CD4-positive, alpha-beta T cell (primary cell): ENCODE measurements around the gene PDGFRB. TPM values are rescaled to one million over a fixed set of nuclear protein-coding genes. Genes with fewer than 3 reads are reported as not detected.

Experiments used
- ATAC-seq: fragments of 200-7000 bp; cut with Tn5 transposase; one replicate; pipeline ENCODE4 v1.10.0; 2022; ENCODE audit warnings: mild to moderate bottlenecking; ENCODE audit not compliant: poor library complexity
- CTCF ChIA-PET: fragments of 350-600 bp; sonication (Branson Sonifier 250); formaldehyde crosslinking; loops from one replicate; lab custom pipeline; 2021; ENCODE audit warnings: antibody characterized with exemption, inconsistent platforms; lab: Charles Lee
- POLR2A ChIA-PET: fragments of 350-600 bp; sonication (Branson Sonifier 250); formaldehyde crosslinking; loops from one replicate; lab custom pipeline; 2021; ENCODE audit warnings: antibody characterized with exemption, inconsistent platforms; lab: Charles Lee
- DNase-seq, 14 experiments: peaks; one replicate each; pipeline ENCODE4 v3.0.0-alpha.2; 2013 to 2020; ENCODE audit warnings: mixed read lengths in 2 of 14
- H3K27ac ChIP-seq, 2 donors: one replicate each; pipeline versions ENCODE4 v1.5.1 to v1.7.0; 2013; ENCODE audit warnings: low read length in 2 of 2, low read depth in 1 of 2, mild to moderate bottlenecking in 1 of 2
- H3K27me3 ChIP-seq, 2 experiments: 1 replicate in 1 of 2; 2 replicates in 1 of 2; pipeline versions ENCODE4 v1.6.1 to v1.7.0; 2013; ENCODE audit warnings: low read length in 2 of 2, control low read depth in 1 of 2, mild to moderate bottlenecking in 1 of 2, moderate library complexity in 1 of 2; ENCODE audit not compliant: insufficient read depth in 2 of 2, control insufficient read depth in 1 of 2
- H3K36me3 ChIP-seq: one replicate; pipeline ENCODE4 v1.6.1; 2013; ENCODE audit warnings: low read length, control low read depth; ENCODE audit not compliant: insufficient read depth
- H3K4me1 ChIP-seq: one replicate; pipeline ENCODE4 v1.6.1; 2013; ENCODE audit warnings: low read length, control low read depth; ENCODE audit not compliant: insufficient read depth
- H3K4me3 ChIP-seq: one replicate; pipeline ENCODE4 v1.5.1; 2013; ENCODE audit warnings: mild to moderate bottlenecking, low read length, moderate library complexity
- H3K9me3 ChIP-seq, 2 experiments: 1 replicate in 1 of 2; 2 replicates in 1 of 2; pipeline versions ENCODE4 v1.6.1 to v1.7.0; 2013; ENCODE audit warnings: low read length in 2 of 2, mild to moderate bottlenecking in 2 of 2, control low read depth in 1 of 2, moderate library complexity in 1 of 2; ENCODE audit not compliant: control insufficient read depth in 1 of 2, insufficient read depth in 1 of 2
- H3K27ac Mint-ChIP-seq: one replicate; pipeline ENCODE4 v1.8.0; 2020; ENCODE audit warnings: mixed read lengths
- H3K27me3 Mint-ChIP-seq: one replicate; pipeline ENCODE4 v1.8.0; 2021; ENCODE audit warnings: mixed read lengths
- H3K36me3 Mint-ChIP-seq: one replicate; pipeline ENCODE4 v1.8.0; 2021; ENCODE audit warnings: low read depth, mixed read lengths
- H3K4me1 Mint-ChIP-seq: one replicate; pipeline ENCODE4 v1.8.0; 2021; ENCODE audit warnings: low read depth, mixed read lengths
- H3K4me3 Mint-ChIP-seq: one replicate; pipeline ENCODE4 v1.8.0; 2020; ENCODE audit warnings: mild to moderate bottlenecking, mixed read lengths
- H3K9me3 Mint-ChIP-seq: one replicate; pipeline ENCODE4 v1.8.0; 2020; ENCODE audit warnings: mixed read lengths
- intact Hi-C, 2 experiments: fragments of 100-400 bp; cut with DNase I in 1 of 2; cut with micrococcal nuclease in 1 of 2; formaldehyde crosslinking; loops; one replicate each; pipeline versions ENCODE4 v1.15.1 to v1.9.0; 2023 to 2025; cut with DNase I, micrococcal nuclease
- total RNA-seq, 174 experiments: library from RNA in 2 of 174; stranded (reverse) in 2 of 174; gene quantifications; one replicate each; pipeline ENCODE4 v1.2.3 and lab custom pipeline; 2021 to 2026
- TF ChIP-seq, protein P1 (sequence below): fragments of 200-600 bp; IDR thresholded peaks from one replicate; pipeline ENCODE4 v1.8.0; 2022; ENCODE audit warnings: antibody characterized with exemption, mild to moderate bottlenecking

The PDGFRB gene
- total RNA-seq, 2 experiments from 2014 or later = not detected

DNA sequence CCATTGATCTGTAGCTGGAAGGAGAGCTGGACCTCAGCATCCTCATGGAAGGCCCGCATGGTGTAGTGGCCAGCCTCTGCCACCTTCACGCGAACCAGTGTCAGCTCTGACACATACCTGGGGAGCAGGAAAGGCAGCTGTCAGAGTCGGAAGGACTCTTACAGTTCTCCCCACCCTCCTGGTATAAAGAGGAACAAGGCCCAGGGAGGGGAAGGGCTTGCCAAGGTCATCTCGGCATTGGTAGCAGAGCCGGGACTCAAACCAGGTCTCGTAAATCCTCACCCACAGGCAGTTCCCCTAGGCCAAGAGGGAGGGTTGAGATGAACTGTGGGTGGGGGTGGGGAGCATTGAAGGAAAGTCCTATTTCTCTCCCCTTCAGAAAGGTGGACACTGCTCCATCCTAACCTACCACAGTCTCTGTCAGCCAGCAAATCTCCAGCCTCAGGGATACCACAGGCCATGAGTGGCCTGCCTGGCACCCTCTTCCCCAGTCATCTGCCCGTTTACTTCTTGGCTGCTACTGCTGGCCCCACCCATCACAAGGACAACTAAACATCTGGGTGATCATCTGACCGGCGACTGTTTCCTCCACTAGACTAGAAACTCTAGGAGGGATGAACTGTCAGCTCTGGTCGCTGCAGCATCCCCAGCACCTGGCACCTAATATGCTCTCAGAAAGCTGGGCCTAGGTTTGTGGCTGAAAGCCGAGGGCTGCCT lies 23.5 kb downstream of the PDGFRB start:
- H3K36me3 Mint-ChIP-seq = no peaks in the 10 kb centered on the region
- DNase-seq (peak in 1 of 14 experiments; percentile 13), ATAC-seq (no peak)
- H3K27me3 Mint-ChIP-seq = no peaks in the 10 kb centered on the region
- intact Hi-C loops = loop anchor here in 1 of 2 experiments (2.0 kb wide), 1 partner anchor 85 kb away; no protein-coding TSS in a partner anchor
- Histone ChIP-seq H3K27me3 (no peaks in the 10 kb centered on the region), H3K4me3 (no peak overlapping the region), H3K4me1 (peaks cover 4% of the 10 kb centered on the region), H3K36me3 (no peaks in the 10 kb centered on the region), H3K9me3 (no peaks in the 10 kb centered on the region), H3K27ac (no peak overlapping the region)
- no peaks in the 10 kb centered on the region for H3K9me3 Mint-ChIP-seq
- TF ChIP-seq, protein P1, sequence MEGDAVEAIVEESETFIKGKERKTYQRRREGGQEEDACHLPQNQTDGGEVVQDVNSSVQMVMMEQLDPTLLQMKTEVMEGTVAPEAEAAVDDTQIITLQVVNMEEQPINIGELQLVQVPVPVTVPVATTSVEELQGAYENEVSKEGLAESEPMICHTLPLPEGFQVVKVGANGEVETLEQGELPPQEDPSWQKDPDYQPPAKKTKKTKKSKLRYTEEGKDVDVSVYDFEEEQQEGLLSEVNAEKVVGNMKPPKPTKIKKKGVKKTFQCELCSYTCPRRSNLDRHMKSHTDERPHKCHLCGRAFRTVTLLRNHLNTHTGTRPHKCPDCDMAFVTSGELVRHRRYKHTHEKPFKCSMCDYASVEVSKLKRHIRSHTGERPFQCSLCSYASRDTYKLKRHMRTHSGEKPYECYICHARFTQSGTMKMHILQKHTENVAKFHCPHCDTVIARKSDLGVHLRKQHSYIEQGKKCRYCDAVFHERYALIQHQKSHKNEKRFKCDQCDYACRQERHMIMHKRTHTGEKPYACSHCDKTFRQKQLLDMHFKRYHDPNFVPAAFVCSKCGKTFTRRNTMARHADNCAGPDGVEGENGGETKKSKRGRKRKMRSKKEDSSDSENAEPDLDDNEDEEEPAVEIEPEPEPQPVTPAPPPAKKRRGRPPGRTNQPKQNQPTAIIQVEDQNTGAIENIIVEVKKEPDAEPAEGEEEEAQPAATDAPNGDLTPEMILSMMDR = no peak
- H3K4me3 Mint-ChIP-seq = no peak overlapping the region
- ChIA-PET POLR2A (no interaction called here), CTCF (no interaction called here)
- H3K4me1 Mint-ChIP-seq = no peaks in the 10 kb centered on the region
- H3K27ac Mint-ChIP-seq = no peak overlapping the region

DNA sequence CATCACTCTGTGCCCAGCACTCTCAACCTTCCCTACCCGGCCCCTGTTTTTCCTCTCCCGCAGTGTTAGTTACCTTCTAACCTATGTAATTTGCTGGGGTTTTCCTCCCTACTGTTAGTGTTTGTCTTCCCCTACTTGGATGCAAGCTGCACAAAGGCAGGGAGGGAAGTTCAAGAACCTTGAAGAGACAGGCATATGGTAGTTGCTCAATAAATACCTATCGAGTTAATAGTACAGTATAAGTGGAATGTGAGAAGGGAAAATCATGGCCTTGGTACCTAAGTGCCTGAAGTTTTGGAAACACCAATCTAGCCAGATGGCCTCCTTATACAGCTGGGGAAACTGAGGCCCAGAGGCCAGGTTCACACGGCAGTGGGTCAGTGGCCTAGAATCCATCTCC lies 24.2 kb downstream of the PDGFRB start:
- H3K4me3 Mint-ChIP-seq = no peak overlapping the region

DNA sequence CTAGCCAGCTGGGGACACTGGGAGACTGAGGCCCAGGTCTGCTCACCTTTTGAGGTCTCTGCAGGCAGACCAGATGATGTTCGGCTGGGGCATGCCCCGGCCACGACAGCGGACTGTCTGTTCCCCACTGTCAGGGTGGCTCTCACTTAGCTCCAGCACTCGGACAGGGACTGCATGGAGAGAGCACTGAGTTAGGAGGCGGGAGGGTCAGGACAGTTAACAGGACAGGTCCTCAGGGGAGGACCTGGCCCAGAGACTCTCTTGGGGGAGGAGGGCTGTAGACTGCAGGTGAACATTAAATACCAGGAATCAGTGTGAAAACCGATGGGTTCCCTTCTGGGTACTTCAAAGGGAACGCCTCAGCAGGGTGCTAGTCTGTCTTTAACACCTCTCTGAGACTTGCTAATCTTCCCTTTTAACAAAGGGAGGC lies 25.1 kb downstream of the PDGFRB start:
- POLR2A ChIA-PET = no interaction called here
- peaks cover 4% of the 10 kb centered on the region for H3K4me1 ChIP-seq
- no peak overlapping the region for H3K27ac Mint-ChIP-seq
- H3K27ac ChIP-seq = no peak overlapping the region
- no peaks in the 10 kb centered on the region for H3K9me3 ChIP-seq
- intact Hi-C loops = loop anchor here (1.0 to 2.0 kb wide), 3 partner anchors 86 to 306 kb away; no protein-coding TSS in a partner anchor
- no peaks in the 10 kb centered on the region for H3K27me3 Mint-ChIP-seq
- CTCF ChIA-PET = interaction anchor here (1.0 kb wide), 1 partner anchor 88 kb away, joined by 3 read pairs; no protein-coding TSS in a partner anchor
- TF ChIP-seq, protein P1 = no peak
- ATAC-seq = no peak
- no peak overlapping the region for H3K4me3 ChIP-seq
- no peaks in the 10 kb centered on the region for H3K36me3 ChIP-seq
- H3K4me1 Mint-ChIP-seq = no peaks in the 10 kb centered on the region
- no peak for DNase-seq
- H3K9me3 Mint-ChIP-seq = no peaks in the 10 kb centered on the region
- no peaks in the 10 kb centered on the region for H3K27me3 ChIP-seq
- no peak overlapping the region for H3K4me3 Mint-ChIP-seq
- H3K36me3 Mint-ChIP-seq = no peaks in the 10 kb centered on the region

More for the DNA sequence above, 24.2 kb downstream of the PDGFRB start:
- CTCF ChIA-PET = interaction anchor here (1.0 kb wide), 1 partner anchor 87 kb away, joined by 3 read pairs; no protein-coding TSS in a partner anchor
- Mint-ChIP-seq H3K36me3 (no peaks in the 10 kb centered on the region), H3K27me3 (no peaks in the 10 kb centered on the region), H3K4me1 (no peaks in the 10 kb centered on the region), H3K9me3 (no peaks in the 10 kb centered on the region), H3K27ac (no peak overlapping the region)
- Histone ChIP-seq H3K36me3 (no peaks in the 10 kb centered on the region), H3K4me3 (no peak overlapping the region), H3K27me3 (no peaks in the 10 kb centered on the region), H3K9me3 (no peaks in the 10 kb centered on the region), H3K27ac (no peak overlapping the region), H3K4me1 (peaks cover 4% of the 10 kb centered on the region)
- no peak for DNase-seq
- ATAC-seq = no peak
- TF ChIP-seq, protein P1 = no peak
- intact Hi-C loops = loop anchor here in 1 of 2 experiments (2.0 kb wide), 1 partner anchor 85 kb away; no protein-coding TSS in a partner anchor
- POLR2A ChIA-PET = no interaction called here
